EL (cell line): ENCODE measurements around the gene PDIA6.
"Not testable (repeated sequence)": the region's sequence is repeated elsewhere in the genome, so short reads cannot be mapped to it uniquely, and the experiment has no call there.

Experiments
- DNase-seq: peaks from one replicate; pipeline ENCODE4 v3.0.0-alpha.2; 2016

Gene PDIA6

DNA sequence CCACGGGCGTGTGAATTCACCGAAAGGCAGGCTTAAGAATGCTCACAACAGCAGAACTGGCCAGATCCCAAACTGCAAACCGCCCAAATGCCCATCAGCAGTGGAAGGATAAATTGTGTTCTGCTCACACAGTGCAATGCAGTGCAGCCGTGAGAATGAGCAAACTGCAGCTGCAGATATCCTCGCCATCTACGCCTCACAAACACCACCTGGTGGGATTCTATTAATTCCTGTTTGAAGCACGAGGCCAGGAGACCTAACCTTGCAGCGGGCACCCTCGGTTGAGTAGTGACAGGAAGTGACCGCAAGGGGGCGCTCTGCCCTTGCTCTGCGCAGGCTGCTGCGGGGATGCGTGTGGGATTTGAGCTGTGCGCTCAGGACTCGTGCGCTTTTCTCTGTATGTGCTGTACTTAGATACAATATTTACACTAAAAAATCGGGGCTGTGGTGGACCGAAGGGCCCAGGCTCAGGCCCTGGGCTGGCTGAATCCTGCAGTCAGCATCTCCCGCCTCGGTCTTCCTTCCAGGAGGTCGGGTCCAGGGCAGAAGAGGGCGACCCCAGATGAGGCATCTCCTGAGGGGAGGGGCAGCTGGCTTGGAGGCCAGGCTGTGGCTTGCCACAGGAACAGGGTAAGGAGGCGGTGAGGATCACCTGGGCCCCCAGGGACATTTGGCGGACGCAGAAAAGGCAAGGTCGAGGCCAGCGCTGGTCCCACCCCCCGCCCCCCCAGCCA is 19.8 kb upstream of the PDIA6 start:
- peak; percentile 68 for DNase-seq

- no peak for DNase-seq
Observed at GRCh38 chr2:10831400-10831985, 18.9 kb upstream of the PDIA6 start.

- no peak for DNase-seq
Observed at GRCh38 chr2:10830641-10831399, 18.2 kb upstream of the PDIA6 start.

GRCh38 chr2:10830203-10830602 is 17.6 kb upstream of the PDIA6 start:
- DNase-seq = no peak

DNA sequence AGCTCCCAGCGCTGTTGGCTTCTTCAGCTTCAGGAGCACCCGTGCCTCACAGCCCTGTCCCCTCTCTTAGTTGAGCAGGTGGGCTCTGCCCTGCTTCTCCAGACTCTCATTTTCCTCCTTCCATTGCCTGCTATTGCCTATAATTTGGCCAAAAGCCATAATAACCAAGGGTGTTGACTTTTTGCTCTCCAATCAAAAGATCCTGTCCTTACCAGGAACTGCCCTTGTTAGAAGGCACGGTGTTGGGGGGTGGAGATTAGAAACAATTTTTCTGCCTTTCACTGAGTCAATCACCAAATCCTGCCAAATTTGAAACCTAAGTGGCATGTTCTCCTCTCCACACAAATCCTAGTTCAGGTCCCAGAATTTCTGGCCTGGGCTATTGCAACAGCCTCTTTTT is 16.7 kb upstream of the PDIA6 start:
- no peak for DNase-seq

DNA sequence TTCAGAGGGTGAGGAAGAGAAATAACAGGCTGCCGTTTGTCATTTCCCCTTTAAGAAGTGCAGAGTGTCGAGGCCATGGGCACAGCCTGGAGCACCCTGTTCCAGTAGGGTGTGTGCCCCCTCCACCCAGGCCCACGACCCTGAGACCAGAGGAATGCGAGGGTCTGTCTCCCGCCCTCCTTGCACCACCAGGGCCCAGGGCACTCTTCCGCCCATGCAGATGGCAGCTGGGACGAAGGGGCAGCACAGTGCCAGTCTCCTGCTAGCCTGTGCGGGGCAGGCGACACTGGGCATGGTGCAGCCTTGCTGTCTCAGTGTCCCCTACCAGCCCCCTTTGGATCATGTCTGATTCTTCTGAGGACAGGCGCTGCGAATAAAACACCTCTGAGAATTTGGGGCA is 15.8 kb upstream of the PDIA6 start:
- DNase-seq = no peak

DNA sequence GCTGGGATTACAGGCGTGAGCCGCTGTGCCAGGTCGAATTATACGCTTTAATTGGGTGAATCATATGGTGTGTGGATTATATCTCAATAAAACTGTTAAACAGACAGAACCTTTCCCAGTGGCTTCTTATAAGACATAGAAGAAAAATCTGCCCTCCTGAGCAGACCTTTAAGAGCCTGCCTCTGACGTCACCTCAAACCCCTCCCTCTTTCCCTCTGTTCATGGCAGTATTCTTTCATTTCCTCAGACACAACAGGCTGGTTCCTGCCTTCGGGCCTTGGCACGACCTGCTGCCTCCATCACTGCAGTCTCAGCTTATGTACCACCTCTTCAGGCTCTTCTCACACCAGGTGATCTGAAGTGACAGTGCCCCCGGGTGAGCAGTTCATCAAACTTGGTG is 14.0 kb upstream of the PDIA6 start:
- DNase-seq = no peak

GRCh38 chr2:10826026-10826425 is 13.4 kb upstream of the PDIA6 start:
- DNase-seq = no peak

DNA sequence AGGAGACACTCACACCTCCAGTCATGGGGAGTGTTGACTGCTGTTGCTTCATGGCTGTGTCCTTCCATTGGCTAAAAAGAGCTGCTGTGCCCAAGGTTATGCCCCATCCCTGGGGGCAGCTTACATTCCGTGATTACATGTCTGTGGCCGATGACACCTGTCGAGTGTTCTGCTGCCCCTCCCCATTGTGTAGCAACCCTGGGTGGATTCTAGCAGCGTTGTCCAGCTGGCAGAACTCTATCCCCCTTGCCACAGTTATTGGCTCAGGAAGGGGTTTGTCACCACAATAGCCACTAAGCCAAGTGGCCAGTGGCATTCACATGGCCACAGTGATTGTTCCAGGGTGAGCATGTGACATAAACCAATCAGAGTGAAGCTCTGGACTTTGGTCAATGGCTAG is 11.6 kb upstream of the PDIA6 start:
- no peak for DNase-seq

DNA sequence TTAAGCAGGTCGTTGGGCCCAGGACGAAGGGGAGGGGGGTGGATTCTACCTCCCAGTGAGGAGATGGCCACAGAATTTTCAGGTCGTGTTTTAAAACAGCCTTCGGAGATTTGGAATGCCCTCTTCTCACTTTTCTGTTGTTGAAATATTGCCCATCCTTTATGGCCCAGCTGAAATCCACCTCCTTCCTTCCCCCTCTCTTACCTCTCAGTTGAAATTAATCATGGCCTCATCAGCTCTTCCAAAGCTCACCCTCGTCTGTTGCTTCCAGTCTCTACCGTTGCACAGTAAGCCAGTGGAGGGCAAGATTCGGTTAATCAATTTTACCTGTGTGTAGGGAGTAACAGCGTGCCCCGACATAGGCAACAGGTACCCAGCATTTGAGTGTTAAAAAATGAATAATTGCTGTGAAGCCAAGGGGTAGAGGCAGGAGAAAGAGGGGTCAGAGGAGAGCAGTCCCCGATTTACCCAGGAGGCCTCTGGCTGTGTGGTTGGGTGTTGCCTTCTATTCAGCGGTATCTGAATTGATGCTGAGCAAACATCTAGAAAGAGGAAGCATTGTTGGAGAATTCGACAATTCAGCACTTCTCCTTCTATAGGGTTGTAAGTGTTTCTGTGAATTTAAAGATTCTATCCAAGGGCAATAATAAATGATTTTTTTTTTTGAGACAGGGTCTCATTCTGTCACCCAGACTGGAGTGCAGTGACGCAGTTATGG is 8.6 kb upstream of the PDIA6 start:
- DNase-seq = no peak

DNA sequence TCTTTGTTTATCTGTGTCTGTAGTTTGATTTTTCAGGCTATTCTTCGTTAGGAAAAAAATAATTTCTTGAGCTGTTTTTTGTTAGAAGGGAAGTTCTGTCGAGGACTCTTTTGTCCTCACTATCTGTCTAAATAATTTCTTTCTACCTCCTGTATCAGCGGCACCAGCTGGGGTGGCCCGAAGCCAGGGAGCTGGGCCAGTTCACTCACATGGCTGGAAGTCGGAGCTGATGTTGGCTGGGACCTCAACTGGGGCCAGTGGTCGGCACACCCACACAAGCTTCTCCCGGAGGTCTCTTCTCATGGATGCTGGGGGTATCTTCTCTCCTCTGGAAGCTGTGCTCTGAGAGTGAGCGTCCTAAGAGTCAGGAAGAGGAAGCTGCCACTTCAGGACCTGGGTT is 8.0 kb upstream of the PDIA6 start:
- no peak for DNase-seq

DNA sequence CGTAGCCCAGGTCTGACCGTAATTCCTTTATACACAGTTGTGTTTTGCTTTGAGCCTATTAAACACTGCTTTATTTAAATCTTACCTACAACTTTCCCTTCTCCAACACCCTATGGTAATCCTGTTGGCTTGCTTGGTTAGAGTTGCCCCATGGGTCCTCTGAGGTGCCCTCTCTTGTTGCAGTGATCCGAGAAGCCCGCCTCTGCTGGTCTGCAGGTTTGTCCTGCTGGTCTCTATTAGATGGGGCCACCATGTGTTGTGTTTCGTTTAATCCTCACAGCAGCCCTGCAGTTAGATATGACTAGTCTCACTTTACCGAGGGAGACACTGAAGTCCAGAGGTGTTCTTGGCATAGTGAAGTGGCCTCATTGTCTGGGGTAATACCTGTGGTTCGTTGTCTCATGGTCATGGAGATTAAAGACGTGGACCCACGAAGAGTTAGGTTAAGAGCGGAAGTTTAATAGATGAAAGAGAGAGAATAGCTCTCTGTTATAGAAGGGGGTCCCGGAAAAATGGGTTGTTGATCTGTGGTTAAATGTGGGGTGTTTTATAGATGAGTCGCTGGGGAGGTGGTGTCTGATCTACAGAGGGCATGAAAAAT is 7.2 kb upstream of the PDIA6 start:
- DNase-seq = no peak

GRCh38 chr2:10818984-10819383 is 6.4 kb upstream of the PDIA6 start:
- no peak for DNase-seq

DNA sequence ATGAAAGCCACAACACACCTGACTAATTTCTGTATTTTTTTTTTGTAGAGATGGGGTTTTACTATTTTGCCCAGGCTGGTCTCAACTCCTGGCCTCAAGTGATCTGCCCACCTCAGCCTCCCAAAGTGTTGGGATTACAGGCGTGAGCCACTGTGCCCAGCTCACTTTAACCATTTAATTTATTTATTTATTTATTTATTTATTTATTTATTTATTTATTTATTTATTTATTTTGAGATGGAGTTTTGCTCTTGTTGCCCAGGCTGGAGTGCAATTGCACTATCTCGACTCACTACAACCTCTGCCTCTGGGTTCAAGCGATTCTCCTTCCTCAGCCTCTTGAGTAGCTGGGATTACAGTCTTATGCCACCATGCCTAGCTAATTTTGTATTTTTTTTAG is 5.7 kb upstream of the PDIA6 start:
- DNase-seq = not testable (repeated sequence)

- no peak for DNase-seq
Observed at GRCh38 chr2:10817413-10817812, 4.8 kb upstream of the PDIA6 start.

GRCh38 chr2:10814571-10815331 is 2.2 kb upstream of the PDIA6 start:
- DNase-seq = no peak

- no peak for DNase-seq
Observed at GRCh38 chr2:10814142-10814541, 1.6 kb upstream of the PDIA6 start.

DNA sequence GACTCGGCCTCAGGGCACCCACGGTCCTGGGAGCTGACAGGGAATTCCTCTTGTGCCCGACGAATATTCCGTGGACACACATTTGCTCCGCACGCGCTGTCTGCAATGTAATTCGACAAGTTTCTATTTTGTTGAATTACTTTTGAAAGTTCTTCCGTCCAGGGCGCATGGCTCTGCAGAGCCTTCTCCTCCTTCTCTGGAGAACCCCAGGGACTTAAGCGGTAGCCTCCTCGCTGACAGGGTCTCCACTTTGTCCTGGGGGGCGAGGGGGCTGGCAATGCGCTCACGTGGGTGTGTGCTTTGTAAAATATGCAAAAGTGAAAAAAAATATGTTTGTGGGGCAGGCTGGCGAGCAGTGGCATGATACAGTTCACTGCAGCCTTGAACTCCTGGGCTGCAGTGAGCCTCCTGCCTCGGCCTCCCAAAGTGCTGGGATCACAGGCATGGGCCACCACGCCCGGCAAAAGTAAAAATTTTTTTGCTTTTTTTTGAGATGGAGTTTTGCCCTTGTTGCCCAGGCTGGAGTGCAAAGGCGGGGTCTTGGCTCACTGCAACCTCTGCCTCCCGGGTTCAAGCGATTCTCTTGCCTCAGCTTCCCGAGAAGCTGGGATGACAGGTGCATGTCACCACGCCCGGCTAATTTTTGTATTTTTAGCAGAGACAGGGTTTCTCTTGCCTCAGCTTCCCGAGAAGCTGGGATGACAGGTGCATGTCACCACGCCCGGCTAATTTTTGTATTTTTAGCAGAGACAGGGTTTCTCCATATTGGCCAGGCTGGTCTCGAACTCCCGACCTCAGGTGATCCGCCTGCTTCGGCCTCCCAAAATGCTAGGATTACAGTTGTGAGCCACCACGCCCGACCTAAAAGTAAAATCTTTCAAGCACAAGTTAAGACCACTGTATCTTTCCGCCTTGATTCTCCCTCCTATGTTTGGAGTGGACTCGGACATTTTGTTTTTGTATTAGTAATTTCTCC is 866 bp upstream of the PDIA6 start:
- not testable (repeated sequence) for DNase-seq

GRCh38 chr2:10811517-10811916 is 1.1 kb downstream of the PDIA6 start:
- DNase-seq = peak; percentile 18

GRCh38 chr2:10810202-10811161 is 2.1 kb downstream of the PDIA6 start:
- peak; percentile 22 for DNase-seq
